Body of pancreas (tissue), 4 donors: Measurements from ENCODE around the gene C6orf62.

ENCODE experiments used
- POLR2A ChIP-seq, 3 donors: fragments of 450-650 bp; IDR thresholded peaks; one replicate each; pipeline ENCODE4 v1.6.1; 2016; ENCODE audit warnings: antibody characterized with exemption in 3 of 3, mild to moderate bottlenecking in 2 of 3
- TF ChIP-seq, protein P1 (sequence below), 7 experiments: fragments of 450-650 bp in 4 of 7; fragments of 200-600 bp in 3 of 7; sonication (generic) in 3 of 7; IDR thresholded peaks; one replicate each; pipeline ENCODE4 v1.5.1; 2016 to 2019; ENCODE audit warnings: antibody characterized with exemption in 7 of 7

DNA sequence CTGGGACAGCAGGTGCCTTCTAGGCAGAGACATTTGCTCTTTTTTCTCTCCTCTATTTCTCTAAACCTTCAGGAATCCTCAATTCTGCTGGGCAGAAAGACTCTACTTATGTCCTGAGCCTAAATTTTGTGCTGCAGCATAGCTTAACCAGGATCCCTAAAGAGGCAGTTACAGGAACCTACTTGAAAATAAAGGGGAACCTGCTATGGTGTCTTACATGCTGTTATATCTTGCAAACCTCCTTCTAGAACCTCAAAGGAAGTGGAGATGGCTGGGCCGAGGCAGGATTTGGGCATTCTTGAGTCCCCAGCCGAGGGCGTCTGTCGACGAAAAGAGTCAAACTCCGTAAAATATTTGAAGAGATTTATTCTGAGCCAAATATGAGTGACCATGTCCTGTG, 38.7 kb upstream of the C6orf62 start:
- no peak for TF ChIP-seq POLR2A (IDR thresholded peaks at IDR 0.05)
- TF ChIP-seq, protein P1, sequence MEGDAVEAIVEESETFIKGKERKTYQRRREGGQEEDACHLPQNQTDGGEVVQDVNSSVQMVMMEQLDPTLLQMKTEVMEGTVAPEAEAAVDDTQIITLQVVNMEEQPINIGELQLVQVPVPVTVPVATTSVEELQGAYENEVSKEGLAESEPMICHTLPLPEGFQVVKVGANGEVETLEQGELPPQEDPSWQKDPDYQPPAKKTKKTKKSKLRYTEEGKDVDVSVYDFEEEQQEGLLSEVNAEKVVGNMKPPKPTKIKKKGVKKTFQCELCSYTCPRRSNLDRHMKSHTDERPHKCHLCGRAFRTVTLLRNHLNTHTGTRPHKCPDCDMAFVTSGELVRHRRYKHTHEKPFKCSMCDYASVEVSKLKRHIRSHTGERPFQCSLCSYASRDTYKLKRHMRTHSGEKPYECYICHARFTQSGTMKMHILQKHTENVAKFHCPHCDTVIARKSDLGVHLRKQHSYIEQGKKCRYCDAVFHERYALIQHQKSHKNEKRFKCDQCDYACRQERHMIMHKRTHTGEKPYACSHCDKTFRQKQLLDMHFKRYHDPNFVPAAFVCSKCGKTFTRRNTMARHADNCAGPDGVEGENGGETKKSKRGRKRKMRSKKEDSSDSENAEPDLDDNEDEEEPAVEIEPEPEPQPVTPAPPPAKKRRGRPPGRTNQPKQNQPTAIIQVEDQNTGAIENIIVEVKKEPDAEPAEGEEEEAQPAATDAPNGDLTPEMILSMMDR (IDR thresholded peaks at IDR 0.05) = no peak
